Transverse colon (tissue), 4 donors: ENCODE results near the gene TMC6. TPM values are rescaled to one million over a fixed set of nuclear protein-coding genes. Genes with fewer than 3 reads are reported as not detected.

Experiments used
- DNase-seq: peaks from one replicate; pipeline ENCODE4 v3.0.0-alpha.2; 2019
- H3K27ac ChIP-seq, 4 donors: fragments of 200-600 bp; sonication (generic); 2 replicates each; pipeline ENCODE4 v1.5.1; 2016 to 2018; ENCODE audit warnings: inconsistent platforms in 4 of 4
- H3K27me3 ChIP-seq: fragments of 200-600 bp; sonication (generic); 2 replicates; pipeline ENCODE4 v1.5.1; 2017; ENCODE audit warnings: inconsistent platforms
- H3K36me3 ChIP-seq, 4 donors: fragments of 200-600 bp; sonication (generic); 2 replicates each; pipeline ENCODE4 v1.5.1; 2017 to 2019; ENCODE audit warnings: inconsistent platforms in 4 of 4
- H3K4me1 ChIP-seq, 4 donors: fragments of 200-600 bp; sonication (generic); 2 replicates each; pipeline ENCODE4 v1.5.1; 2017 to 2020; ENCODE audit warnings: inconsistent platforms in 4 of 4
- H3K4me3 ChIP-seq, 4 donors: fragments of 200-600 bp; sonication (generic); 1 replicate in 1 of 4; 2 replicates in 3 of 4; pipeline versions ENCODE4 v1.5.1 to v1.6.1; 2017 to 2019; ENCODE audit warnings: inconsistent platforms in 4 of 4
- H3K9me3 ChIP-seq, 2 donors: fragments of 200-600 bp; sonication (generic); 2 replicates each; pipeline ENCODE4 v1.5.1; 2017 to 2019; ENCODE audit warnings: inconsistent platforms in 2 of 2
- EP300 ChIP-seq: sonication (generic); formaldehyde crosslinking; IDR thresholded peaks from one replicate; pipeline ENCODE4 v1.6.1; 2017; ENCODE audit warnings: antibody characterized with exemption, low read depth
- POLR2A ChIP-seq: fragments of 450-650 bp; IDR thresholded peaks from one replicate; pipeline ENCODE4 v1.6.1; 2016; ENCODE audit warnings: antibody characterized with exemption, mild to moderate bottlenecking, moderate library complexity
- POLR2AphosphoS5 ChIP-seq, 3 donors: sonication (generic); formaldehyde crosslinking; IDR thresholded peaks; one replicate each; pipeline ENCODE4 v1.6.1; 2016; ENCODE audit warnings: antibody characterized with exemption in 3 of 3
- WGBS, 2 donors: methylation state at CpG; one replicate each; pipeline ENCODE4 v1.1.5; 2018; ENCODE audit warnings: low coverage in 1 of 2; 5-methylcytosine and 5-hydroxymethylcytosine counted together
- in situ Hi-C, 4 donors: fragments of 200-750 bp; cut with MboI; loops; one replicate each; pipeline versions ENCODE4 v1.15.0 to v1.15.1; 2017; ENCODE audit warnings: low sequenced_read_pairs in 3 of 4, low pct_ligation_motif_present in 1 of 4, low pct_unique_long_range_greater_than_20kb in 1 of 4
- intact Hi-C: fragments of 100-400 bp; cut with DNase I; formaldehyde crosslinking; loops from one replicate; pipeline ENCODE4 v1.15.1; 2023; ENCODE audit warnings: low total_unique reads
- total RNA-seq, 4 donors: library from RNA; depleted of rRNA; stranded (reverse); fragments of >200 nt; gene quantifications; one replicate each; pipeline ENCODE4 v1.1.0, GENCODE V29; 2016
- TF ChIP-seq, protein P1 (sequence below), 5 experiments: fragments of 200-600 bp in 3 of 5; fragments of 450-650 bp in 2 of 5; sonication (generic) in 3 of 5; IDR thresholded peaks; 1 replicate in 2 of 5; 2 replicates in 3 of 5; pipeline ENCODE4 v1.5.1; 2016 to 2017; ENCODE audit warnings: antibody characterized with exemption in 5 of 5, inconsistent platforms in 3 of 5, mild to moderate bottlenecking in 2 of 5, moderate library complexity in 1 of 5

The TMC6 gene
- total RNA-seq, 4 donors from 2014 or later, result 39.7 to 181 (median 68.0) TPM

DNA sequence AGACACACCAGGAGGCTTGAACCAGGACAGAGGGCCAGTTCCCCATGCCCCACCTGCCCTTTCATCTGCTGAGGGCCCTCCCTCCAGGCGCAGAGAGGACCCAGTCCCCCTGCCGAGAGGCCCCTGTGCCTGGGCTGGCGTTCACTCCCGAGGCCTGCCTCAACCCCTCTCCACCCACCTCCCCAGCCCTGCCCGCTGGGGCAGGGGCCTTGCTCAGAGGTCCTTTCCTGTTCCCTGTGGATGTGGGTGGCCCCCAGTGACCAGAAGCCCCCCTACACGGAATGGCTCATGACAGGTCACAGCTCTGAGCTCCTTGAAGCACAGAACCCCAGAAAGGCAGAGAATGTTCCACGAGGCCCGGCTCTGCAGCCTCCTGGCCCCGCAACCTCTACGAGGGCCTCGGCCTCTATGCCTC lies 6.7 kb downstream of the TMC6 start:
- Histone ChIP-seq H3K4me1 (peaks cover 4 to 35% (median 18%) of the 10 kb centered on the region in 4 donors), H3K27ac (peak overlapping the region; percentile 29 to 67 (median 52)), H3K4me3 (no peak overlapping the region), H3K36me3 (peaks cover 0 to 3% (median 0%) of the 10 kb centered on the region in 4 donors), H3K27me3 (no peaks in the 10 kb centered on the region), H3K9me3 (no peaks in the 10 kb centered on the region)
- intact Hi-C loops (no loop called here), in situ Hi-C loops (no loop called here)
- TF ChIP-seq EP300 (no peak), POLR2A (no peak), POLR2AphosphoS5 (IDR thresholded peaks at IDR 0.05) (no peak)
- TF ChIP-seq, protein P1, sequence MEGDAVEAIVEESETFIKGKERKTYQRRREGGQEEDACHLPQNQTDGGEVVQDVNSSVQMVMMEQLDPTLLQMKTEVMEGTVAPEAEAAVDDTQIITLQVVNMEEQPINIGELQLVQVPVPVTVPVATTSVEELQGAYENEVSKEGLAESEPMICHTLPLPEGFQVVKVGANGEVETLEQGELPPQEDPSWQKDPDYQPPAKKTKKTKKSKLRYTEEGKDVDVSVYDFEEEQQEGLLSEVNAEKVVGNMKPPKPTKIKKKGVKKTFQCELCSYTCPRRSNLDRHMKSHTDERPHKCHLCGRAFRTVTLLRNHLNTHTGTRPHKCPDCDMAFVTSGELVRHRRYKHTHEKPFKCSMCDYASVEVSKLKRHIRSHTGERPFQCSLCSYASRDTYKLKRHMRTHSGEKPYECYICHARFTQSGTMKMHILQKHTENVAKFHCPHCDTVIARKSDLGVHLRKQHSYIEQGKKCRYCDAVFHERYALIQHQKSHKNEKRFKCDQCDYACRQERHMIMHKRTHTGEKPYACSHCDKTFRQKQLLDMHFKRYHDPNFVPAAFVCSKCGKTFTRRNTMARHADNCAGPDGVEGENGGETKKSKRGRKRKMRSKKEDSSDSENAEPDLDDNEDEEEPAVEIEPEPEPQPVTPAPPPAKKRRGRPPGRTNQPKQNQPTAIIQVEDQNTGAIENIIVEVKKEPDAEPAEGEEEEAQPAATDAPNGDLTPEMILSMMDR (IDR thresholded peaks at IDR 0.05), result no peak
- DNase-seq, result no peak
- WGBS, 2 donors, result 70% methylated on average over 11 of the region's 11 CpGs; no CpG with 5 or more reads in 1 of the 2 donors

DNA sequence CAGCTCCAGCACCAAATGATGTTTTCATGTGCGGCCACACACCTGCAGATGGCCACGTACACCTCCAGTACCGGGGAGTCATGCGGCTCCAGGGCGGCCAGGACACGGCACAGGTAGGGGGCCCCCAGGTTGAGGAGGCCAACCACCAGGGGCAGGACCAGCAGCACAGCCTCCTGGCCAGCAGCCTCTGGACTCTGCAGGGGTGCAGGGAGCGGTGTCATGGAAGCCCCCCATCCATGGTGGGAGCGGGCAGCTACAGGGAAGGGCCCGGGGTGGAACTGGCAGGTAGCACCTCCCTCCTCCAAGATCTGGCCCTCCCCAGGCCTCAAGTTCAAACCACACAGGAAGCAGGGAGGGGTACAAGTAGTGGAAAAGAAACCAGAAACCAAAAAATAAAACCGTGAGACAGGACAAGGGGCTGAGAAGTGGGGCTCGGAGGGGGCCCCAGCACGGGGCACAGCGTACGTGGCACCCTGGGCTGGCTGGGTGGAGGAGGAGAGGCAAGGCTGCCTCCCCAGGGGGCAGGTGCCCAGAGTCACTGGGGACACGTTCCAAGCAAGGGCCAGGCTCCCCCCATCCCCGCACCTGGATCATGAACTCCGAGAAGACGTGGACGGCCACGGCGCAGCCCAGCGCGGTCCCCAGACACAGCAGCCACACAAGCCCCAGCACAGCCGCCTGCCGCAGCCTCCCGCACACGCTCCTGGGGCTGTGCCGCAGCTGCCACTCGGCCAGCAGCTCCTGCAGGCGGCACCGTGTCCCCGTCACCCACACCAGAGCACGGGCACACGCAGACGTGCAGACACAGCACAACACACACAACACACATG lies 7.4 kb downstream of the TMC6 start:
- in situ Hi-C loops, result no loop called here
- Histone ChIP-seq H3K4me3 (no peak overlapping the region), H3K27ac (peak overlapping the region; percentile 29 to 67 (median 52)), H3K36me3 (peaks cover 0 to 3% (median 0%) of the 10 kb centered on the region in 4 donors), H3K9me3 (no peaks in the 10 kb centered on the region), H3K27me3 (no peaks in the 10 kb centered on the region), H3K4me1 (peaks cover 4 to 29% (median 14%) of the 10 kb centered on the region in 4 donors)
- DNase-seq, result peak; percentile 60
- intact Hi-C loops, result no loop called here
- TF ChIP-seq EP300 (no peak), POLR2A (no peak), POLR2AphosphoS5 (IDR thresholded peaks at IDR 0.05) (no peak)
- TF ChIP-seq, protein P1 (IDR thresholded peaks at IDR 0.05), result no peak
- 68% methylated on average over 29 of the region's 35 CpGs; no CpG with 5 or more reads in 1 of the 2 donors for WGBS, 2 donors

GRCh38 chr17:78120537-78120936 lies 8.0 kb downstream of the TMC6 start:
- Histone ChIP-seq H3K36me3 (peaks cover 0 to 3% (median 0%) of the 10 kb centered on the region in 4 donors), H3K27ac (peak overlapping the region in 2 of 4 donors; percentile 25 to 34), H3K4me3 (no peak overlapping the region), H3K27me3 (no peaks in the 10 kb centered on the region), H3K4me1 (peaks cover 4 to 22% (median 11%) of the 10 kb centered on the region in 4 donors), H3K9me3 (no peaks in the 10 kb centered on the region)
- intact Hi-C loops (no loop called here), in situ Hi-C loops (no loop called here)
- no peak for DNase-seq
- 96 to 100% methylated on average over 3 to 13 of the region's 13 CpGs for WGBS, 2 donors
- TF ChIP-seq EP300, result no peak
- TF ChIP-seq POLR2A, result no peak
- TF ChIP-seq, protein P1 (IDR thresholded peaks at IDR 0.05), result no peak
- TF ChIP-seq POLR2AphosphoS5 (IDR thresholded peaks at IDR 0.05), result no peak

GRCh38 chr17:78118801-78119241 lies 9.7 kb downstream of the TMC6 start:
- Histone ChIP-seq H3K27ac (no peak overlapping the region), H3K4me1 (peaks cover 0 to 10% (median 8%) of the 10 kb centered on the region in 4 donors), H3K4me3 (no peak overlapping the region), H3K27me3 (no peaks in the 10 kb centered on the region), H3K9me3 (no peaks in the 10 kb centered on the region), H3K36me3 (peaks cover 0 to 3% (median 0%) of the 10 kb centered on the region in 4 donors)
- TF ChIP-seq POLR2AphosphoS5 (IDR thresholded peaks at IDR 0.05) (no peak), POLR2A (no peak)
- TF ChIP-seq, protein P1 (IDR thresholded peaks at IDR 0.05), result no peak
- in situ Hi-C loops (loop anchor here in 3 of 4 donors (10.0 kb wide), 2 partner anchors 56 to 126 kb away; no protein-coding TSS in a partner anchor), intact Hi-C loops (loop anchor here (10.0 kb wide), 1 partner anchor 136 kb away; no protein-coding TSS in a partner anchor)
- WGBS, 2 donors, result 90% methylated on average over 14 of the region's 14 CpGs; no CpG with 5 or more reads in 1 of the 2 donors
- no peak for DNase-seq
